Measurements from ENCODE around the gene P2RY11.

The P2RY11 gene

DNA sequence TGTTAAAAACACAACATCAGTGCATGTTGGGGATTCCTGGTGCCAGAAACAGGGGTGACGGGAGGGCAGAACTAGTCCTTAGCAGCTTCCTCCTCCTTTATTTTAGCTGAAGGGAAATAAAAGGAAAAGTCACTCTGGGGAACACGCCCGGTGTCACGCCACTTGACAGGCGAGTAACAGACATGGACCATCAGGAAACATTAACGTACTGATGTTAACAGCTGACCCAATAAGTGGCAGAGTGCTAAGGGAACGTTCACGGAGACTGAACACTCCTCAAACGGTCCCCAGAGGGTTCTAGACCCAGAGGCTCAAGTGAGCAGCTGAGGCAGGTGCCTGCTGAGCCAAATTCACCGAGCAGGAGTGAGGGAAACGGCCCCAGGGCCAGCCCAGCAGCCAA, 22.1 kb downstream of the P2RY11 start:
- no peak for DNase-seq (ENCODE audit: low spot score in 2 of 2)
- Histone ChIP-seq H3K4me3 (no peak overlapping the region), H3K36me3 (replicated peaks) (peaks cover 78% of the 10 kb centered on the region), H3K27me3 (ENCODE audit: low read depth) (no peaks in the 10 kb centered on the region), H3K9me3 (no peaks in the 10 kb centered on the region), H3K4me1 (no peaks in the 10 kb centered on the region)
- in situ Hi-C loops (cut with MboI; ENCODE audit: low sequenced_read_pairs) = no loop called here

DNA sequence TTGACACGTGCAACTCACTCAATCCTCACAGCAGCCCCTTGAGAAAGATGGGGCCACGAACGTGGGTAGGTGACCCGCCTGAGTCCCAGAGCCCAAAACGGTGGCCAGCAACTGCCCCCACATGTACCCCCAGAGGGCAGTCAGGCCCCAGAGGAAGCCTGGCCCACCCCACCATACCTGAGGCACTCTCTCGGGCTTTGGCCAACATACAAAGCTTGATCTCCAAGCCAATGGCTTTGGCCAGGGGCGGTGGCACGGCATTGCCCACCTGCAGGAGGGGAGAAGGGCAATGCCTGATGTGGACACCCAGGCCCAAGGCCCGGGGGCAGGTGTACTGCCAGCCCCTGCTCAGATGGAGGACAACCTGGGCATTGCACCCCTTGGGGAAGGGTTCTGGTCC, 22.5 kb downstream of the P2RY11 start:
- Histone ChIP-seq H3K4me1 (no peaks in the 10 kb centered on the region), H3K9me3 (no peaks in the 10 kb centered on the region), H3K4me3 (no peak overlapping the region), H3K36me3 (replicated peaks) (peaks cover 80% of the 10 kb centered on the region), H3K27me3 (ENCODE audit: low read depth) (no peaks in the 10 kb centered on the region)
- no peak for DNase-seq (ENCODE audit: low spot score in 2 of 2)
- in situ Hi-C loops (cut with MboI; ENCODE audit: low sequenced_read_pairs) = no loop called here

- no peak for DNase-seq (ENCODE audit: low spot score in 2 of 2)
- H3K36me3 ChIP-seq (replicated peaks) = peaks cover 88% of the 10 kb centered on the region
- no peaks in the 10 kb centered on the region for H3K27me3 ChIP-seq (ENCODE audit: low read depth)
- no peak overlapping the region for H3K4me3 ChIP-seq
- in situ Hi-C loops (cut with MboI; ENCODE audit: low sequenced_read_pairs) = no loop called here
- no peaks in the 10 kb centered on the region for H3K4me1 ChIP-seq
- no peaks in the 10 kb centered on the region for H3K9me3 ChIP-seq
These were observed 24.2 kb downstream of the P2RY11 start for GRCh38 chr19:10135551-10136334.

DNA sequence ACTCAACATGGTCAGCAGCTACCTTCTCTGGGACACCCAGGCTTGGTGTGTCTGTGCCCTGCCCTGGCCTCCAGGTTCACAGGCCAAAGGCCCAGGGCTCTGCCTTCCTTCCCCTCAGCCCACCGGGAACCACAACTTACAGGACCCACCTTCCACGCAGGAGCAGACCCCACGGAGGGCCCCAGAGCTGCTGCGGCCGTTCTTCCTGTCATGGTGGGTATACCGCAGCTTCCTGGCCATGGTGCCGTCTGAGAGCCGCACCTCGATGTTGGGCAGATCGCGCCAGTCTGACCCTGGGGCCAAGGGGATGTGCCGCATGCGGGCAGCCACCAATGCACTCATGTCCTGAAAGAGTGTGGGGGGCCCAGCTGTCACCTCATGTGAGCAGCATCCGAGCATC, 25.4 kb downstream of the P2RY11 start:
- no peak overlapping the region for H3K4me3 ChIP-seq
- H3K4me1 ChIP-seq = no peaks in the 10 kb centered on the region
- no peak for DNase-seq (ENCODE audit: low spot score in 2 of 2)
- H3K36me3 ChIP-seq (replicated peaks) = peaks cover 89% of the 10 kb centered on the region
- H3K27me3 ChIP-seq (ENCODE audit: low read depth) = no peaks in the 10 kb centered on the region
- H3K9me3 ChIP-seq = no peaks in the 10 kb centered on the region
- in situ Hi-C loops (cut with MboI; ENCODE audit: low sequenced_read_pairs) = no loop called here

- no peak overlapping the region for H3K4me3 ChIP-seq
- peaks cover 91% of the 10 kb centered on the region for H3K36me3 ChIP-seq (replicated peaks)
- DNase-seq (ENCODE audit: low spot score in 2 of 2) = no peak
- H3K4me1 ChIP-seq = no peaks in the 10 kb centered on the region
- in situ Hi-C loops (cut with MboI; ENCODE audit: low sequenced_read_pairs) = no loop called here
- H3K27me3 ChIP-seq (ENCODE audit: low read depth) = no peaks in the 10 kb centered on the region
- H3K9me3 ChIP-seq = no peaks in the 10 kb centered on the region
These were observed 26.5 kb downstream of the P2RY11 start for GRCh38 chr19:10137751-10138682.

DNA sequence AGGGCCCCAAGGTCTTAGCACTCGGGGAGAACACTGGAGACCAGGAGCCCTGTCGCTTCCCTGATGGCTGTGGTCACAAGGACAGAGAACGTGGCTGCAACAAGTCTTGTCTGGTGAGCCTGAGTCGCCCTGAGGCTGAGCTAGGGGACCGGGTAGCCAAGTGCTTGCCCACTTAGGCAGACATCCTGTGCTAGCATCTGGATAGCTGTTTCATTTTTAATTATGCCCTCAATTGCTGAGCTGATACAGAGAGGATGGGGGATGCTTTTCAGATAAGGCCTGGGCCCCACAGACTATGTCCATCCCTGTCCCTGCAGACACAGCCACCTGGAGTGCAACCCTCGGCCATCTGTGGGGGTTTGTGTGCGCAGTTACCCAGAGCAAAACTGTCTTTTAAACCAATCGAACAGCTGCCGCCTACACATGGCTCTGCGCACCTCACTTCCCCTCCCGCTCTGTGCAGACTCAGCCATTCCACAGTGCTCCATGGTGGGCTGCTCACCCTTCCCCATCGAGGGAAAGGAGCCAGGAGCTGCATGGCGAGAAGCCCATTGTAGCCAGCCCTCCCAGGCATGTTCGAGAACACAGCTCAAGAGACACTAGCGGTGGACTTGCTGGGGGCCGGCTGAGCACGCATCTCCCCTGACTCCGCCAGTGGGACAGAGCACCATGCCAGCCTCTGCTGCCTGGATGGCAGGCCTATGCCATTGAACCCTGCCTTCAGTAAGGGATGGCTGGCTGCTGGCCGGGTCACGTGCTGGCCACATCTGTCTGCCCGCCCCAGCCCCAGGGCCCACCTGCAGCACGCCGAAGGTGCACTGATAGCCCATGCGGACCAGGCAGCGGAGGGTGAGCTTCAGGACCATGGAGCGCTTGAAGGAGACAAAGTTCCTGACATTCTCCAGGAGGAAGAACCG, 27.6 kb downstream of the P2RY11 start:
- Histone ChIP-seq H3K4me1 (no peaks in the 10 kb centered on the region), H3K4me3 (no peak overlapping the region), H3K36me3 (replicated peaks) (peaks cover 91% of the 10 kb centered on the region), H3K9me3 (no peaks in the 10 kb centered on the region), H3K27me3 (ENCODE audit: low read depth) (no peaks in the 10 kb centered on the region)
- in situ Hi-C loops (cut with MboI; ENCODE audit: low sequenced_read_pairs) = no loop called here
- no peak for DNase-seq (ENCODE audit: low spot score in 2 of 2)

GRCh38 chr19:10139952-10140351, 28.5 kb downstream of the P2RY11 start:
- DNase-seq (ENCODE audit: low spot score in 2 of 2) = no peak
- in situ Hi-C loops (cut with MboI; ENCODE audit: low sequenced_read_pairs) = no loop called here
- H3K9me3 ChIP-seq = no peaks in the 10 kb centered on the region
- H3K4me3 ChIP-seq = no peak overlapping the region
- no peaks in the 10 kb centered on the region for H3K4me1 ChIP-seq
- peaks cover 95% of the 10 kb centered on the region for H3K36me3 ChIP-seq (replicated peaks)
- H3K27me3 ChIP-seq (ENCODE audit: low read depth) = no peaks in the 10 kb centered on the region

DNA sequence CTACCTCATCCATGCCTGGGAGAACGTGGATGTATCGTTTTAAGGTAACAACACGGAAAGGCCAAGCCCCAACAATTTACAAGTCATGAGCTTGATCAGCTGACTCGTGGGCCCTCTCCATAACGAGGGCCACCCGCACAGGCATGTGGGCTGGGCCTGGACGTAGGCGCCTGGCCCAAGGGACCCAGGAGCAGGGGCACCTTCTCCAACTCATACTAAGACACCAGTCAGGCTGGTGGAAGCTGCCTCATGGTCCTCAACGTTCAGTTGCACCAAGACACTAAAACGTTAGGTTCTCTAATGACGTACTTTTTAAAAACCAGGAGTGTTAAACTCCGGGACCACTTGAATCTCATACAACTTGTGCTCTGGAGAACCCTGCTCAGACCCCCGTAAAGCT, 30.0 kb downstream of the P2RY11 start:
- Histone ChIP-seq H3K9me3 (no peaks in the 10 kb centered on the region), H3K4me3 (no peak overlapping the region), H3K27me3 (ENCODE audit: low read depth) (no peaks in the 10 kb centered on the region), H3K36me3 (replicated peaks) (peaks cover 97% of the 10 kb centered on the region), H3K4me1 (no peaks in the 10 kb centered on the region)
- in situ Hi-C loops (cut with MboI; ENCODE audit: low sequenced_read_pairs) = no loop called here
- DNase-seq (ENCODE audit: low spot score in 2 of 2) = no peak

GRCh38 chr19:10141973-10142372, 30.5 kb downstream of the P2RY11 start:
- DNase-seq (ENCODE audit: low spot score in 2 of 2) = no peak
- H3K36me3 ChIP-seq (replicated peaks) = peaks cover 97% of the 10 kb centered on the region
- in situ Hi-C loops (cut with MboI; ENCODE audit: low sequenced_read_pairs) = no loop called here
- no peaks in the 10 kb centered on the region for H3K27me3 ChIP-seq (ENCODE audit: low read depth)
- H3K4me3 ChIP-seq = no peak overlapping the region
- H3K4me1 ChIP-seq = no peaks in the 10 kb centered on the region
- no peaks in the 10 kb centered on the region for H3K9me3 ChIP-seq

DNA sequence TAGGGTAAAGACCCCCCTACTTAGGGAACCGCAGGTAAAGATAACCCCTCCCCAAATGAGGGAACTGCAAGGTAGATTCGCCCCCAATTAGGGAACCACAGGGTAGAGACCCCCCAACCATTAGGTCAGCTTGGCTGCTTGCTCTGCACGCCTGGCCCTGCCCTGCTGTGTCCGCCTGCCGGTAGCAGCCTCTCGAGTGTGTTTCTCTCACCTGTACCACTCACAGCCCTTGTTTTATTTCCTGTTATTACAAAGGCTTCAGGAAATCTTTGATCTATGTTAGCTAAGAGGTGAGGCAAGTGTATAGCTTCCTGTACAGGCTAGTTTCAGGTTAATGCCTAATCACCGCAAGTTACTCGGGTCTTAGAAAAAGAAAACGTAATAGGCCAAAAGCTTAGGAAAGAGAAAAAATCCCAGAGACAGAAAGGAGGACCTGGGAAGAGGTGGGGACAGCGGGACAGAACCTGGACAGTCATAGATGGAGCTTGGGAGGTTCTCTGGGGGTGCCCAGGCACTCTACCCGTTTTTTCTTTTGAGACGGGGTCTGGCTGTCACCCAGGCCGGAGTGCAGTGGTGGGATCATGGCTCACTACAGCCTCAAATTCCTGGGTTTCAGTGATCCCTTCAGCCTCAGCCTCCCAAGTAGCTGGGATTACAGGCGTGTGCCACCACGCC, 31.3 kb downstream of the P2RY11 start:
- H3K36me3 ChIP-seq (replicated peaks) = peaks cover 96% of the 10 kb centered on the region
- no peaks in the 10 kb centered on the region for H3K27me3 ChIP-seq (ENCODE audit: low read depth)
- no peaks in the 10 kb centered on the region for H3K4me1 ChIP-seq
- H3K4me3 ChIP-seq = no peak overlapping the region
- no peaks in the 10 kb centered on the region for H3K9me3 ChIP-seq
- in situ Hi-C loops (cut with MboI; ENCODE audit: low sequenced_read_pairs) = no loop called here
- DNase-seq (ENCODE audit: low spot score in 2 of 2) = no peak

GRCh38 chr19:10143681-10144080, 32.2 kb downstream of the P2RY11 start:
- no peaks in the 10 kb centered on the region for H3K4me1 ChIP-seq
- DNase-seq (ENCODE audit: low spot score in 2 of 2) = no peak
- peaks cover 90% of the 10 kb centered on the region for H3K36me3 ChIP-seq (replicated peaks)
- no peak overlapping the region for H3K4me3 ChIP-seq
- in situ Hi-C loops (cut with MboI; ENCODE audit: low sequenced_read_pairs) = no loop called here
- H3K27me3 ChIP-seq (ENCODE audit: low read depth) = no peaks in the 10 kb centered on the region
- H3K9me3 ChIP-seq = no peaks in the 10 kb centered on the region

GRCh38 chr19:10144361-10144760, 32.9 kb downstream of the P2RY11 start:
- in situ Hi-C loops (cut with MboI; ENCODE audit: low sequenced_read_pairs) = no loop called here
- no peak for DNase-seq (ENCODE audit: low spot score in 2 of 2)
- H3K36me3 ChIP-seq (replicated peaks) = peaks cover 88% of the 10 kb centered on the region
- no peaks in the 10 kb centered on the region for H3K4me1 ChIP-seq
- no peaks in the 10 kb centered on the region for H3K9me3 ChIP-seq
- no peaks in the 10 kb centered on the region for H3K27me3 ChIP-seq (ENCODE audit: low read depth)
- no peak overlapping the region for H3K4me3 ChIP-seq

- no peak for DNase-seq (ENCODE audit: low spot score in 2 of 2)
- in situ Hi-C loops (cut with MboI; ENCODE audit: low sequenced_read_pairs) = no loop called here
- H3K4me3 ChIP-seq = no peak overlapping the region
- H3K27me3 ChIP-seq (ENCODE audit: low read depth) = no peaks in the 10 kb centered on the region
- H3K9me3 ChIP-seq = no peaks in the 10 kb centered on the region
- H3K4me1 ChIP-seq = no peaks in the 10 kb centered on the region
- peaks cover 88% of the 10 kb centered on the region for H3K36me3 ChIP-seq (replicated peaks)
These were observed 33.5 kb downstream of the P2RY11 start for GRCh38 chr19:10145031-10145430.

All from HAP-1 (cell line).